Measurements from ENCODE around the gene ZNF320. TPM values are rescaled to one million over a fixed set of nuclear protein-coding genes. Genes with fewer than 3 reads are reported as not detected.

Gene ZNF320
- total RNA-seq, 1 experiment from 2014 or later, result 25.4 TPM

- TF ChIP-seq CTCF (IDR thresholded peaks at IDR 0.05) (no peak), AR (CRISPR knock-in tag; IDR thresholded peaks at IDR 0.05) (no peak), USF2 (CRISPR knock-in tag; IDR thresholded peaks at IDR 0.05) (no peak), ZBTB43 (CRISPR knock-in tag; IDR thresholded peaks at IDR 0.05) (no peak), SMAD4 (CRISPR knock-in tag; IDR thresholded peaks at IDR 0.05) (no peak), SMAD3 (CRISPR knock-in tag; IDR thresholded peaks at IDR 0.05; ENCODE audit: borderline replicate concordance) (no peak), ZNF425 (CRISPR knock-in tag; conservative IDR thresholded peaks at IDR 0.05) (no peak)
These were observed 7.5 kb downstream of the ZNF320 start (continued) for GRCh38 chr19:52889931-52890330.

GRCh38 chr19:52889076-52889475, 8.4 kb downstream of the ZNF320 start:
- DNase-seq (ENCODE audit: low spot score), result no peak
- ATAC-seq, result no peak
- no peak for TF ChIP-seq NFATC4 (CRISPR knock-in tag; IDR thresholded peaks at IDR 0.05)
- TF ChIP-seq KAT7 (CRISPR knock-in tag; IDR thresholded peaks at IDR 0.05; ENCODE audit: borderline replicate concordance), result no peak
- H3K9me3 Mint-ChIP-seq, result no peaks in the 10 kb centered on the region
- POLR2A ChIA-PET, result no interaction called here
- H3K27ac Mint-ChIP-seq, result no peak overlapping the region
- peaks cover 16% of the 10 kb centered on the region for H3K4me1 Mint-ChIP-seq
- no peaks in the 10 kb centered on the region for H3K27me3 Mint-ChIP-seq (ENCODE audit: low read depth)
- H3K36me3 Mint-ChIP-seq, result peaks cover 66% of the 10 kb centered on the region
- CTCF ChIA-PET, result no interaction called here
- H3K4me3 Mint-ChIP-seq, result no peak overlapping the region

GRCh38 chr19:52880895-52881389, 16.5 kb downstream of the ZNF320 start:
- peaks cover 20% of the 10 kb centered on the region for H3K9me3 Mint-ChIP-seq
- TF ChIP-seq ZMAT4 (CRISPR knock-in tag; IDR thresholded peaks at IDR 0.05), result no peak
- TF ChIP-seq JUN (CRISPR knock-in tag; IDR thresholded peaks at IDR 0.05), result no peak
- no peak for TF ChIP-seq GABPB1 (CRISPR knock-in tag; IDR thresholded peaks at IDR 0.05)
- TF ChIP-seq NFATC4 (CRISPR knock-in tag; IDR thresholded peaks at IDR 0.05), result no peak
- TF ChIP-seq PRDM15 (CRISPR knock-in tag; IDR thresholded peaks at IDR 0.05), result no peak
- TF ChIP-seq GRHL2 (CRISPR knock-in tag; IDR thresholded peaks at IDR 0.05; ENCODE audit: insufficient replicate concordance, severe bottlenecking), result no peak
- TF ChIP-seq USF1 (CRISPR knock-in tag; IDR thresholded peaks at IDR 0.05), result no peak
- TF ChIP-seq HMGA2 (CRISPR knock-in tag; IDR thresholded peaks at IDR 0.05), result no peak
- TF ChIP-seq ZNF423 (CRISPR knock-in tag; IDR thresholded peaks at IDR 0.05), result no peak
- TF ChIP-seq ZBTB43 (CRISPR knock-in tag; IDR thresholded peaks at IDR 0.05), result no peak
- peaks cover 69% of the 10 kb centered on the region for H3K36me3 Mint-ChIP-seq
- POLR2A ChIA-PET, result no interaction called here
- no peak overlapping the region for H3K27ac Mint-ChIP-seq
- no peaks in the 10 kb centered on the region for H3K4me1 Mint-ChIP-seq
- H3K4me3 Mint-ChIP-seq, result no peak overlapping the region
- DNase-seq (ENCODE audit: low spot score) (no peak), ATAC-seq (no peak)
- CTCF ChIA-PET, result no interaction called here
- H3K27me3 Mint-ChIP-seq (ENCODE audit: low read depth), result no peaks in the 10 kb centered on the region
